Spleen (tissue), 7 donors: ENCODE results near the gene ASTN1.

Experiments
- CTCF ChIP-seq, 11 experiments: fragments of 200-600 bp in 7 of 11; fragments of 450-650 bp in 4 of 11; sonication (generic) in 4 of 11; IDR thresholded peaks in 8 of 11; conservative IDR thresholded peaks in 3 of 11; 1 replicate in 7 of 11; 2 replicates in 4 of 11; pipeline versions ENCODE4 v1.4.0 to v1.8.0; 2016 to 2021; ENCODE audit warnings: antibody characterized with exemption in 11 of 11, inconsistent platforms in 4 of 11, mild to moderate bottlenecking in 1 of 11
- POLR2A ChIP-seq, 3 donors: fragments of 450-650 bp; IDR thresholded peaks; one replicate each; pipeline ENCODE4 v1.5.1; 2017; ENCODE audit warnings: antibody characterized with exemption in 3 of 3, mild to moderate bottlenecking in 1 of 3
- POLR2AphosphoS5 ChIP-seq, 3 donors: sonication (generic); formaldehyde crosslinking; IDR thresholded peaks; one replicate each; pipeline ENCODE4 v1.5.1; 2017; ENCODE audit warnings: antibody characterized with exemption in 3 of 3
- donor health status: DM: no; HTN: no; CAD: no; lungs with moderate emphysema.
- donor health status: DM: no; HTN: no; CAD: no.
- donor health status: DM: no; HTN: no; CAD: no.

DNA sequence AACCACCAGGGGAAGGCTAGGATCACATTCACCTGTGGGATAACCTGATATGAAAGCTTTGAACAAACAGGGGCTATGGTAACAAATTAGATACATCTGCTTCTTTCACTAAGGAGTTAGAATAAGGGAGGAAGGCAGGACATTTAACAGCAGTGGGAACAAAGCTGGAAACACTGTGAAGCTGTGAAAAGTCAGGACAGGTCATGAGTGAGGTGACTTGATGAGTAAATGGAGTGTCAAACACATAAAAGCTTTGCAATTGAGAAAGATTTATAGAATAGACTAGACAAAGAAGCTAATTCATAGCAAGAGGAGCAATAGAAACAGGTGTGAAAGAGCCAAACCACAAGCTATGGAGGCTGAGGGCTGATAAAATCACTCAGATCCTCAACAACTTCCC lies 110.0 kb downstream of the ASTN1 start:
- TF ChIP-seq POLR2A (IDR thresholded peaks at IDR 0.05) (no peak), CTCF (IDR thresholded peaks at IDR 0.05 in 8 of 11, conservative IDR thresholded peaks at IDR 0.05 in 3 of 11) (no peak), POLR2AphosphoS5 (IDR thresholded peaks at IDR 0.05) (no peak)
